ENCODE results near the gene COPZ2.
"Not testable (repeated sequence)": the region's sequence is repeated elsewhere in the genome, so short reads cannot be mapped to it uniquely, and the experiment has no call there.

The COPZ2 gene

GRCh38 chr17:48037036-48037837, at the start of gene COPZ2:
Gene COPZ2, minus strand, starts transcription at chr17:48037797. Its CDS starts 20 bp downstream, at chr17:48037777.
- no peak for DNase-seq (ENCODE audit: low read depth in 2 of 2)

DNA sequence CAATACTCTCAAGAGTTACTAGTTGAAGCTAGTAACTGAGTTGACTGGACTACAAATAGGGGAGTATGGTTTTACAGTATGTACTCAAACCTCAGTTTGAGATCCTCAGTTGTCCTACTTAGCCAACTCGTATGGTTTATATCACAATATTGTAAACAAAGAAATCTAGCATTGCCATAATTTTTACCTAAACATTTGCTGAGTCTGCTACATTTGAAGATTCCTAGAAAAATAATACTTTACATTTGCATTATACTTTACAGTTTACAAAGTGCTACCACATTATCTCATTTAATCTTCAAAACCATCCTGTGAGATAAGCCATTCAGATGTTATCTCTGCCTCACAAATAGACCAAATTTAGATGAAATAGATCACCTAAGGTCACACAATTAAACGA, 47.3 kb upstream of the COPZ2 start:
- no peak for DNase-seq (ENCODE audit: low read depth in 2 of 2)

- DNase-seq (ENCODE audit: low read depth in 2 of 2): no peak
These were observed 44.3 kb upstream of the COPZ2 start for GRCh38 chr17:48081858-48082257.

DNA sequence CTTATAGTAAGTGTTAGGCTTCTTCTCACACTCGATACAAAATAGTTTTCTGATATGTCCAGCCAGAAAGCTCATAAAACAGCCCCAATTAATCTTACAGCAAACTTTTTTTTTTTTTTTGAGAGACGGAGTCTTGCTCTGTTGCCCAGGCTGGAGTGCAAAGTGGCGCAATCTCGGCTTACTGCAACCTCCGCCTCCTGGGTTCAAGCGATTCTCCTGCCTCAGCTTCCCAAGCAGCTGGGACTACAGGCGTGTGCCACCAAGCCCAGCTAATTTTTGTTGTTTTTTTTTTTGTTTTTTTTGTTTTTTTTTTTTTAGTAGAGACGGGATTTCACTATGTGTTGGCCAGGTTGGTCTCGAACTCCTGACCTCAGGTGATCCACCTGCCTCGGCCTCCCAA, 39.6 kb upstream of the COPZ2 start:
- DNase-seq (ENCODE audit: low read depth in 2 of 2): not testable (repeated sequence)

GRCh38 chr17:48074322-48075081, 36.9 kb upstream of the COPZ2 start:
- DNase-seq (ENCODE audit: low read depth in 2 of 2): peak in 1 of 2 experiments; percentile 46

- DNase-seq (ENCODE audit: low read depth in 2 of 2): not testable (repeated sequence)
These were observed 36.0 kb upstream of the COPZ2 start for GRCh38 chr17:48073566-48074094.

DNA sequence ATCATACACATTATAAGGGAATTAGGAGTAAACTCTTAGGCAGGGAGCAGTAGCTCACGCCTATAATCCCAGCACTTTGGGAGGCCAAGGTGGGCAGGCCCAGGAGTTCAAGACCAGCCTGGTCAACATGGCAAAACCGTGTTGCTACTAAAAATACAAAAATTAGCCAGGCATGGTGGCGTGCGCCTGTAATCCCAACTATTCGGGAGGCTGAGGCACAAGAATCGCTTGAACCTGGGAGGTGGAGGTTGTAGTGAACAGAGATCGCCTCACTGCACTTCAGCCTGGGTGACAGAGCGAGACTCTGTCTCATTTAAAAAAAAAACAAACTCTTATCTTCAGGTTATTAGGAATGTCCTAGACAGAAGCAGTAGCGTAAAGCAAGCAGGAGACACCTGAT, 35.2 kb upstream of the COPZ2 start:
- not testable (repeated sequence) for DNase-seq (ENCODE audit: low read depth in 2 of 2)

DNA sequence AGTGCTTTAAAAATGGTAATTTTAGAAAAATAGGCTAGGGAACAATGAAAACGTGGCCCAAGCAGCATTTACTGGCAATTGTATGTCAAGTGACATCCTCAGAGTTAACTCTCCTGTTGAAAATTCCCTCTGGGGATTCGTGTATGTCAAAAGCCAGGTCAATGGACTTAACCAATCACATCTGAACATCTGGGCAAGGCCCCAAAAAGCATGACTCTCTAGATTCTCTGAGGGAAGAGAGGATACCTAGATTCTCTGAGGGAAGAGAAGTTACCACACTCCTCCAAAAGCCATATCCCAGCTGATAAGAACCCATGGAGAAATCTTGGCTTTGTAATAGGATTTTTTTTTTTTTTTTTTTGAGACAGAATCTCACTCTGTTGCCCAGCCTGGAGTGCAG, 34.1 kb upstream of the COPZ2 start:
- DNase-seq (ENCODE audit: low read depth in 2 of 2): no peak

- no peak for DNase-seq (ENCODE audit: low read depth in 2 of 2)
These were observed 32.6 kb upstream of the COPZ2 start for GRCh38 chr17:48070195-48070594.

GRCh38 chr17:48068491-48068961, 30.9 kb upstream of the COPZ2 start:
- no peak for DNase-seq (ENCODE audit: low read depth in 2 of 2)

DNA sequence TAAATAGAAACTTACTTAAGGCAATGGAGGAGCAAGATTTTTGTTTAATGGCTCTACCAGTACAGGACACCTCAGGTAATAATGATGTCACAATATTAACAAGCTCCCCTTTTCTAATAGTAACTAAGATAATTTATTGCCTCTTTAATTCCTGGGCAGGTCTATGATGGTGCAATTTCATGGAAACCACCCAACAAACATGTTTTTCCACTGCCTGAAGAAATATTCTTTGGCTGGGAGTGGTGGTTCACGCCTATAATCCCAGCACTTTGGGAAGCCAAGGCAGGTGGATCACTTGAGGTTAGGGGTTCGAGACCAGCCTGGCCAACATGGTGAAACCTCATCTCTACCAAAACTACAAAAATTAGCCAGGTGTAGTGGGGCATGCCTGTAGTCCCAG, 30.2 kb upstream of the COPZ2 start:
- DNase-seq (ENCODE audit: low read depth in 2 of 2): not testable (repeated sequence)

DNA sequence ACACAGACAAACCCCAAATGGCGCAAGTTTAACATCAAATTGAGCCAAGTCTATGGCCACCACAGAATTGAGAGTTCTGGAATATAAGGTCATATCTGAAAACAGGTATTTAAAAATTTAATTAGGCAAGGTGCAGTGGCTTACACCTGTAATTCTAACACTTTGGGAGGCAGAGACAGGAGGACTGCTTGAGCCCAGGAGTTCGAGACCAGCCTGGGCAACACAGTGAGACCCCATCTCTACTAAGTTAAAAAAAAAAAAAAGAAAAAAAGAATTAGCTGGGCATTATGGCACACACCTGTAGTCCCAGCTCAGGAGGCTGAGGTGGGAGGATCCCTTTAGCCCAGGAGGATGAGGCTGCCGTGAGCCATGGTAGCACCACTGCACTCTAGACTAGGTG, 29.6 kb upstream of the COPZ2 start:
- no peak for DNase-seq (ENCODE audit: low read depth in 2 of 2)

- DNase-seq (ENCODE audit: low read depth in 2 of 2): no peak
These were observed 29.1 kb upstream of the COPZ2 start for GRCh38 chr17:48066656-48067055.

DNA sequence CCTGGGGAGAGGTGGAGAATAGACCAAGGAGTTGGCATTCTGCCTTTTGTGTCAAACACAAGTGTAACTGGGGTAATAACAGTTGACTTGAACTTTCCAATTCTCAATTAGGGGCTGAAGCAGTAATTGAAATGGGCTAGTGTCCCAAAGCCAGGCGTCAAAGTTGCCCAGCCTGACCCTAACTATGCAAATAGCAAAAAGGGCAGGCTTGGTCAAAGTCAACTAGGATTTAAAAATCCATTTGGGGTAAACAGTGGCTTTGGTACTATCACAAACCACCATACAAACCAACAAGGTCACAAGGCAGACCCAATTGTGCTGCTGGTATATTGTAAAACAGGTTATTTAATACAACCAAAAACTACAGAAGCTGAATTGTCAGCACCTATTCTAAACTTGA, 28.6 kb upstream of the COPZ2 start:
- no peak for DNase-seq (ENCODE audit: low read depth in 2 of 2)

GRCh38 chr17:48064638-48065037, 27.0 kb upstream of the COPZ2 start:
- DNase-seq (ENCODE audit: low read depth in 2 of 2): no peak

- no peak for DNase-seq (ENCODE audit: low read depth in 2 of 2)
These were observed 24.7 kb upstream of the COPZ2 start for GRCh38 chr17:48062273-48062672.

DNA sequence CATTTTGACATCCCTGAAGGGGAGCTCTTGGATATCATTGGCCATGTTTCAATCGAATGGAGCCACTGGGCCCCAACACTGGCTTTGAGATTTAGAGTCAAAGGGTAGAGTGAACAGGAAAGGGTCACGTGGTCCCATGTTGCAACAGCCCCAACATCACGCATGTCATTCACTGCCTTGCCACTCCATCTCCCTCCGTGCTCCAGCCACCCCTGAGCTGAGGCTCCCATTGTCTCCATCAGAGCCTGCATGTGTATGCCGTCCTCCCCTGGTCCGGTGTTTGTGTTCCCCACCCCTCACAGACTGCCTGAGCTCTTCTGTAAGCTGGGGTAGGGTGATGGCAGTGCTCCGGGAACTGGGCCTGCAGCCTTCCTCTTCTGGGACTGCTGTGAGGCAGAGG, 22.7 kb upstream of the COPZ2 start:
- no peak for DNase-seq (ENCODE audit: low read depth in 2 of 2)

- DNase-seq (ENCODE audit: low read depth in 2 of 2): no peak
These were observed 21.6 kb upstream of the COPZ2 start for GRCh38 chr17:48059125-48059668.

DNA sequence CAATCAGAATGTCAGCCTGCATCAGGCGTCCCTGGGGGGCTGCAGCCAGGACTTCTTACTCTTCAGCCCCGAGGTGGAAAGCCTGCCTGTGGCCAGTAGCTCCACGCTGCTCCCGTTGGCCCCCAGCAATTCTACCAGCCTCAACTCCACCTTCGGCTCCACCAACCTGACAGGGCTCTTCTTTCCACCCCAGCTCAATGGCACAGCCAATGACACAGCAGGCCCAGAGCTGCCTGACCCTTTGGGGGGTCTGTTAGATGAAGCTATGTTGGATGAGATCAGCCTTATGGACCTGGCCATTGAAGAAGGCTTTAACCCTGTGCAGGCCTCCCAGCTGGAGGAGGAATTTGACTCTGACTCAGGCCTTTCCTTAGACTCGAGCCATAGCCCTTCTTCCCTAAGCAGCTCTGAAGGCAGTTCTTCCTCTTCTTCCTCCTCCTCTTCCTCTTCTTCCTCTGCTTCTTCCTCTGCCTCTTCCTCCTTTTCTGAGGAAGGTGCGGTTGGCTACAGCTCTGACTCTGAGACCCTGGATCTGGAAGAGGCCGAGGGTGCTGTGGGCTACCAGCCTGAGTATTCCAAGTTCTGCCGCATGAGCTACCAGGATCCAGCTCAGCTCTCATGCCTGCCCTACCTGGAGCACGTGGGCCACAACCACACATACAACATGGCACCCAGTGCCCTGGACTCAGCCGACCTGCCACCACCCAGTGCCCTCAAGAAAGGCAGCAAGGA, 21.0 kb upstream of the COPZ2 start:
- no peak for DNase-seq (ENCODE audit: low read depth in 2 of 2)

DNA sequence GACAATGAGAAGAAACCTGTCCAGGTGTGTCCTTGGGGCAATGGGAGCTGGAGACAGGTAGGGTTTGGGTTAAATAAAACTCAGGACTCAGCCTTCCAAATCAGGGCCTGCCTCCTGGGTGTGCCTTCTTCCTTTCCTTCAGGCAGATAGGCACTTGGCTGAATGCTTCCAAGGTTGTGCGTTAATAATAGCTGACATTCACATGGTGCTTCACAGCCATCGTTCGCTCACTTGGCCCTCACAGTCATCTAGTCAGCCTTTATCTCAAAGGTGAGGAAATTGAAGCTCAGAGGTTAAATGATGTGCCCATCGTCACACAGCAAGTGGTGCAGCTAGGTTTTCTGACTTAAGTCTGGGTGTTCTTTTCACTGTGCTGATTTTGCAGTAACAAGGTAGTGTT, 20.0 kb upstream of the COPZ2 start:
- DNase-seq (ENCODE audit: low read depth in 2 of 2): no peak

DNA sequence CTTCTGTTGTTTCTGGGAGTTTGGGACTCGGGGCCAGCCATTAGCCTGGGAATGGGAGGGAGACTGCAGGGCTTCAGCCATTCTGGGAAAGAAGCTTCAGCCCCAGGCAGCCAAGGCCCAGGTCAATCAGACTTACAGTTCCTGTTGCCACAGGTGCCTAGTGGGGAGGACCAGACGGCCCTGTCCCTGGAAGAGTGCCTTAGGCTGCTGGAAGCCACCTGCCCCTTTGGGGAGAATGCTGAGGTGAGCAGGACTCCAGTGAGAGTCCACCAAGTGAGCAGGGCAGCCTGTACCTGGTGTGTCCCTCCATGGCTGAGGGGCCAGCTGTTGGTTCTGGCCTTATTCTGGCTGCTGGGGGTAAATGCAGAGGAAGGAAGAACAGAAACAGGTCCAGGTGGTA, 19.3 kb upstream of the COPZ2 start:
- no peak for DNase-seq (ENCODE audit: low read depth in 2 of 2)

DNA sequence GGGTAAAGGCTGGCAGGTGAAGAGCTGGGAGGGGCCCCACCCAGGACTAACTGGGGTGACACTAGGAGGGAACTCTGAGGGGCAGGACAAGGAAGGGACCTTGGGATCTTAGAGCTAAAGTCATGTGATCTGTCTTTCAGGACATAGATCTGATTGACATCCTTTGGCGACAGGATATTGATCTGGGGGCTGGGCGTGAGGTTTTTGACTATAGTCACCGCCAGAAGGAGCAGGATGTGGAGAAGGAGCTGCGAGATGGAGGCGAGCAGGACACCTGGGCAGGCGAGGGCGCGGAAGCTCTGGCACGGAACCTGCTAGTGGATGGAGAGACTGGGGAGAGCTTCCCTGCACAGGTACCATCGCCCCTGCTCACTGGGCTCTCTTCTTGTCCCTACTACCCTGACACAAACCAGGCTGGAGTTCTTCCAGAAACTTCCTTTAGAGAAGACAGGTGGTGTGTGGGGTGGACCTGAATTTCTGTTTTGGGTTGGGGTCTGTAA, 18.7 kb upstream of the COPZ2 start:
- DNase-seq (ENCODE audit: low read depth in 2 of 2): no peak
